ENCODE measurements around the gene SNX24.

DNA sequence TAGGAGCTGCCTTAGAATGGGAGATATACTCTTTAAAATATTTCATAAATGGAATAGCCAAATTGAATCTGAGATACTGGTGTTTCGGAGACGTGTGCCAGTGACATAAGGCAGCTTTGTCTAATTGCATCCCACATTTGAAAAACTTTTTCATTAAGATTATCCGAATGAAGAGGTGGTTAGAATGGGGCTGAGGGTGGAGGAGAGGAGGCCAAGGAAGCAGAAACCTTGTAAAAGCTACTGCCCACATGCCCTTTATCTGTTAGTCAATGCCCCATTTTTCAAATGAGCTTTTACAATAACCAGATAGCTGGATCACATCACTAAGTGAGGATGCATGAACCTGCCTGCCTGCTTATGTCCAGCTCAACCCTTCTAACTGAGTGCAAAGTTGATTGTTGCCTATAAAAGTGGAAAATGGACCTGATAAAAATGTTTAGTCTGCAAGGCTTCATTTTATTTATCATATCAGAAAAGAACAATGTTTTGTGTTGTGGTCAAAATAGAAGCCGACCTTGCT is 34.8 kb downstream of the SNX24 start:
- TF ChIP-seq, protein P1, sequence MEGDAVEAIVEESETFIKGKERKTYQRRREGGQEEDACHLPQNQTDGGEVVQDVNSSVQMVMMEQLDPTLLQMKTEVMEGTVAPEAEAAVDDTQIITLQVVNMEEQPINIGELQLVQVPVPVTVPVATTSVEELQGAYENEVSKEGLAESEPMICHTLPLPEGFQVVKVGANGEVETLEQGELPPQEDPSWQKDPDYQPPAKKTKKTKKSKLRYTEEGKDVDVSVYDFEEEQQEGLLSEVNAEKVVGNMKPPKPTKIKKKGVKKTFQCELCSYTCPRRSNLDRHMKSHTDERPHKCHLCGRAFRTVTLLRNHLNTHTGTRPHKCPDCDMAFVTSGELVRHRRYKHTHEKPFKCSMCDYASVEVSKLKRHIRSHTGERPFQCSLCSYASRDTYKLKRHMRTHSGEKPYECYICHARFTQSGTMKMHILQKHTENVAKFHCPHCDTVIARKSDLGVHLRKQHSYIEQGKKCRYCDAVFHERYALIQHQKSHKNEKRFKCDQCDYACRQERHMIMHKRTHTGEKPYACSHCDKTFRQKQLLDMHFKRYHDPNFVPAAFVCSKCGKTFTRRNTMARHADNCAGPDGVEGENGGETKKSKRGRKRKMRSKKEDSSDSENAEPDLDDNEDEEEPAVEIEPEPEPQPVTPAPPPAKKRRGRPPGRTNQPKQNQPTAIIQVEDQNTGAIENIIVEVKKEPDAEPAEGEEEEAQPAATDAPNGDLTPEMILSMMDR (tag by site-specific recombination; IDR thresholded peaks at IDR 0.05) = no peak
- TF ChIP-seq FEZF1 (tag by site-specific recombination; IDR thresholded peaks at IDR 0.05) = no peak
- no peak for TF ChIP-seq ZEB2 (tag by site-specific recombination; IDR thresholded peaks at IDR 0.05)
- TF ChIP-seq ZNF266 (tag by site-specific recombination; IDR thresholded peaks at IDR 0.05; ENCODE audit: low read depth) = no peak
- TF ChIP-seq ZNF146 (tag by site-specific recombination; IDR thresholded peaks at IDR 0.05) = no peak
- no peak for TF ChIP-seq ZNF394 (tag by site-specific recombination; IDR thresholded peaks at IDR 0.05; ENCODE audit: borderline replicate concordance)
- TF ChIP-seq ZNF837 (tag by site-specific recombination; IDR thresholded peaks at IDR 0.05) = no peak
- TF ChIP-seq ZNF175 (tag by site-specific recombination; IDR thresholded peaks at IDR 0.05) = no peak
- TF ChIP-seq SP2 (tag by site-specific recombination; IDR thresholded peaks at IDR 0.05) = no peak

All from HEK293 (cell line).